K562 (cell line): ENCODE results near the gene APOC1.

Source experiments
- ASH1L ChIP-seq: fragments of 450-650 bp; IDR thresholded peaks from 2 replicates; pipeline ENCODE4 v1.6.1; 2018; ENCODE audit warnings: borderline replicate concordance, mild to moderate bottlenecking, low read depth; ENCODE audit not compliant: partially characterized antibody
- CBFB ChIP-seq: sonication (generic); formaldehyde crosslinking; IDR thresholded peaks from 2 replicates; pipeline ENCODE4 v1.4.0; 2020; ENCODE audit warnings: mild to moderate bottlenecking, missing genetic modification reagents
- CBX5 ChIP-seq: IDR thresholded peaks from 2 replicates; pipeline ENCODE4 v1.6.1; 2014; ENCODE audit warnings: low read depth, borderline replicate concordance
- EP300 ChIP-seq: IDR thresholded peaks from 2 replicates; pipeline ENCODE4 v1.6.1; 2012; ENCODE audit warnings: low read length, improper control_type of control experiment
- ERF ChIP-seq: fragments of 450-650 bp; formaldehyde crosslinking; IDR thresholded peaks from 2 replicates; pipeline ENCODE4 v1.4.0; 2020; ENCODE audit warnings: mild to moderate bottlenecking, mixed read lengths
- MYBL2 ChIP-seq, 2 experiments: fragments of 450-650 bp in 1 of 2; sonication (generic) in 1 of 2; formaldehyde crosslinking in 1 of 2; IDR thresholded peaks; 2 replicates each; pipeline versions ENCODE4 v1.6.1 to v1.8.1; 2017 to 2022; ENCODE audit warnings: borderline replicate concordance in 1 of 2, inconsistent platforms in 1 of 2, low read depth in 1 of 2, mild to moderate bottlenecking in 1 of 2, missing genetic modification reagents in 1 of 2, moderate library complexity in 1 of 2
- MYC ChIP-seq, 2 experiments: fragments of 250-450 bp in 1 of 2; sonication (Bioruptor Pico) in 1 of 2; IDR thresholded peaks; 2 replicates each; pipeline versions ENCODE4 v1.5.1 to v1.6.1; 2012 to 2021; ENCODE audit warnings: low read depth in 2 of 2, borderline replicate concordance in 1 of 2, improper control_type of control experiment in 1 of 2, low read length in 1 of 2, mild to moderate bottlenecking in 1 of 2, moderate library complexity in 1 of 2
- NR2C2 ChIP-seq, 2 experiments: fragments of 200-800 bp in 1 of 2; sonication (Bioruptor generic) in 1 of 2; sonication (generic) in 1 of 2; formaldehyde crosslinking in 1 of 2; IDR thresholded peaks; 2 replicates each; pipeline versions ENCODE4 v1.6.1 to v1.8.0; 2016 to 2022; ENCODE audit warnings: mild to moderate bottlenecking in 1 of 2, missing compliant biosample characterization in 1 of 2, missing genetic modification characterization in 1 of 2, missing genetic modification reagents in 1 of 2
- POLR2A ChIP-seq: fragments of 450-650 bp; conservative IDR thresholded peaks from 2 replicates; pipeline ENCODE4 v1.6.1; 2016
- POLR2AphosphoS5 ChIP-seq: IDR thresholded peaks from 2 replicates; pipeline ENCODE4 v1.6.1; 2011; ENCODE audit warnings: mild to moderate bottlenecking, low read depth, low read length, moderate library complexity; ENCODE audit not compliant: control insufficient read depth, insufficient read depth
- TAF15 ChIP-seq: fragments of 200-400 bp; formaldehyde crosslinking; IDR thresholded peaks from 2 replicates; pipeline ENCODE4 v1.6.1; 2017; ENCODE audit warnings: mild to moderate bottlenecking, low read depth, low read length, moderate library complexity
- ZBTB17 ChIP-seq: fragments of 450-650 bp; formaldehyde crosslinking; IDR thresholded peaks from 2 replicates; pipeline ENCODE4 v1.4.0; 2020; ENCODE audit warnings: mild to moderate bottlenecking
- TF ChIP-seq, protein P1 (sequence below), 3 experiments: IDR thresholded peaks in 2 of 3; conservative IDR thresholded peaks in 1 of 3; 2 replicates each; pipeline ENCODE4 v1.5.1; 2011 to 2012; ENCODE audit warnings: low read length in 3 of 3, mild to moderate bottlenecking in 3 of 3, control low read depth in 2 of 3, improper control_type of control experiment in 1 of 3, inconsistent platforms in 1 of 3, low read depth in 1 of 3, mixed read lengths in 1 of 3, moderate library complexity in 1 of 3; ENCODE audit not compliant: insufficient read depth in 2 of 3

DNA sequence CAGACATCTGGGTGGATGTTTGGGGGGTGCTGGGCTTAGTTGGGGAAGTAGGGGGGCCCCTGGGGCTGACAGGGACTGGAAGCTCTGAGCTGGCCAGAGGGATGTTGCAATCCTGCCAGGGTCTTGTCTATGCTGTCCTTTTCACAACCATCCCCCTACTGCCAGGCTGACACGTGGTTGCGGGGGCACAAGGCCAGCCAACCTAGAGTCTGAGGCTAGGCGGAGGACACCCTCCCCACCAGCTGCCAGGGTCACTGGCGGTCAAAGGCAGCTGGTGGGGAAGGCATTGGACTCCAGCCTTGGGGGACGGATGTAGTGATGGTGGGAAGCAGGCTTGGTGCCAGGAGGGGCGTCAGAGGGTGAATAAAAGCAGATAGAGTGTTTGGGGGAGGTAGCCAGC, 1.6 kb upstream of the APOC1 start:
- TF ChIP-seq NR2C2 (CRISPR knock-in tag; IDR thresholded peaks at IDR 0.05) (no peak), NR2C2 (tag; IDR thresholded peaks at IDR 0.05) (no peak), POLR2AphosphoS5 (no peak), MYBL2 (IDR thresholded peaks at IDR 0.05; ENCODE audit: low read depth) (no peak), MYBL2 (CRISPR knock-in tag; IDR thresholded peaks at IDR 0.05; ENCODE audit: borderline replicate concordance) (no peak), POLR2A (no peak), TAF15 (no peak), ZBTB17 (CRISPR knock-in tag) (no peak), CBFB (no peak), ASH1L (no peak), CBX5 (no peak), ERF (CRISPR knock-in tag) (no peak), EP300 (no peak), MYC (IDR thresholded peaks at IDR 0.05; ENCODE audit: low read depth, low read length) (no peak), MYC (CRISPR knock-in tag; IDR thresholded peaks at IDR 0.05; ENCODE audit: borderline replicate concordance, low read depth) (no peak)
- TF ChIP-seq, protein P1, sequence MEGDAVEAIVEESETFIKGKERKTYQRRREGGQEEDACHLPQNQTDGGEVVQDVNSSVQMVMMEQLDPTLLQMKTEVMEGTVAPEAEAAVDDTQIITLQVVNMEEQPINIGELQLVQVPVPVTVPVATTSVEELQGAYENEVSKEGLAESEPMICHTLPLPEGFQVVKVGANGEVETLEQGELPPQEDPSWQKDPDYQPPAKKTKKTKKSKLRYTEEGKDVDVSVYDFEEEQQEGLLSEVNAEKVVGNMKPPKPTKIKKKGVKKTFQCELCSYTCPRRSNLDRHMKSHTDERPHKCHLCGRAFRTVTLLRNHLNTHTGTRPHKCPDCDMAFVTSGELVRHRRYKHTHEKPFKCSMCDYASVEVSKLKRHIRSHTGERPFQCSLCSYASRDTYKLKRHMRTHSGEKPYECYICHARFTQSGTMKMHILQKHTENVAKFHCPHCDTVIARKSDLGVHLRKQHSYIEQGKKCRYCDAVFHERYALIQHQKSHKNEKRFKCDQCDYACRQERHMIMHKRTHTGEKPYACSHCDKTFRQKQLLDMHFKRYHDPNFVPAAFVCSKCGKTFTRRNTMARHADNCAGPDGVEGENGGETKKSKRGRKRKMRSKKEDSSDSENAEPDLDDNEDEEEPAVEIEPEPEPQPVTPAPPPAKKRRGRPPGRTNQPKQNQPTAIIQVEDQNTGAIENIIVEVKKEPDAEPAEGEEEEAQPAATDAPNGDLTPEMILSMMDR (IDR thresholded peaks at IDR 0.05 in 2 of 3, conservative IDR thresholded peaks at IDR 0.05 in 1 of 3; ENCODE audit: insufficient read depth in 2 of 3, low read depth in 1 of 3, low read length in 3 of 3) = no peak
